CD1c-positive myeloid dendritic cell (primary cell): Measurements from ENCODE around the gene SRM.
"Not testable (repeated sequence)": the region's sequence is repeated elsewhere in the genome, so short reads cannot be mapped to it uniquely, and the experiment has no call there.

Experiments used
- DNase-seq: peaks from one replicate; pipeline ENCODE4 v3.0.0-alpha.2; 2016; ENCODE audit errors: extremely low spot score

The SRM gene

DNA sequence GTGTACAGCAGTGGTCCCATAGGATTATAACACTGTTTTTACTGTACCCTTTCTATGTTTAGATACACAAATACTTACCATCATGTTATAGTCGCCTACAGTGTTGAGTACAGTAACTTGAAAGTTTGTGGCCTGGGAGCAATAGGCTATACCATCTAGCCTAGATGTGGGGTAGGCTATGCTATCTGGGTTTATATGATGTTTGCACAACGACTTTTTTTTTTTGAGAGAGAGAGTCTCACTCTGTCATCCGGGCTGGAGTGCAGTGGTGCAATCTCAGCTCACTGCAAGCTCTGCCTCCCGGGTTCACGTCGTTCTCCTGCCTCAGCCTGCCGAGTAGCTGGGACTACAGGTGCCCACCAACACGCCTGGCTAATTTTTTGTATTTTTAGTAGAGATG, 40.5 kb downstream of the SRM start:
- DNase-seq: not testable (repeated sequence)

DNA sequence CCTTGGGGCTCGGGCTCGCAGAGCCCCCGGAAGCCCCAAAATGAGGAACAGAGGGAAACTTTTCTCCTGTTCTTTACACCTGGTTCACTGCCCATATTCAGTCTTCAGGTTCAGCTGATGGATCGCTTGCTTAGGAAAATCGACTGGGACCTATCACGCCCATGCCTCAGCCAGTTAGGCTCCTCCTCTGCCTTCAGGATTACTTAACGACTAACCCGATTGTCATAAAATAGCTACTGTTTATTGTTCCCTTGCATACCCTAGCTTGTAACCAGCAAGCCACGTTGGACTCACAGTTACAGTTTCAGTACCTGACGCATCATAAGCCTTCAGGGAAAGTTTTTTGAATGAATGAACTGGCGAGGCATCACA, 46.7 kb downstream of the SRM start:
- DNase-seq: no peak

DNA sequence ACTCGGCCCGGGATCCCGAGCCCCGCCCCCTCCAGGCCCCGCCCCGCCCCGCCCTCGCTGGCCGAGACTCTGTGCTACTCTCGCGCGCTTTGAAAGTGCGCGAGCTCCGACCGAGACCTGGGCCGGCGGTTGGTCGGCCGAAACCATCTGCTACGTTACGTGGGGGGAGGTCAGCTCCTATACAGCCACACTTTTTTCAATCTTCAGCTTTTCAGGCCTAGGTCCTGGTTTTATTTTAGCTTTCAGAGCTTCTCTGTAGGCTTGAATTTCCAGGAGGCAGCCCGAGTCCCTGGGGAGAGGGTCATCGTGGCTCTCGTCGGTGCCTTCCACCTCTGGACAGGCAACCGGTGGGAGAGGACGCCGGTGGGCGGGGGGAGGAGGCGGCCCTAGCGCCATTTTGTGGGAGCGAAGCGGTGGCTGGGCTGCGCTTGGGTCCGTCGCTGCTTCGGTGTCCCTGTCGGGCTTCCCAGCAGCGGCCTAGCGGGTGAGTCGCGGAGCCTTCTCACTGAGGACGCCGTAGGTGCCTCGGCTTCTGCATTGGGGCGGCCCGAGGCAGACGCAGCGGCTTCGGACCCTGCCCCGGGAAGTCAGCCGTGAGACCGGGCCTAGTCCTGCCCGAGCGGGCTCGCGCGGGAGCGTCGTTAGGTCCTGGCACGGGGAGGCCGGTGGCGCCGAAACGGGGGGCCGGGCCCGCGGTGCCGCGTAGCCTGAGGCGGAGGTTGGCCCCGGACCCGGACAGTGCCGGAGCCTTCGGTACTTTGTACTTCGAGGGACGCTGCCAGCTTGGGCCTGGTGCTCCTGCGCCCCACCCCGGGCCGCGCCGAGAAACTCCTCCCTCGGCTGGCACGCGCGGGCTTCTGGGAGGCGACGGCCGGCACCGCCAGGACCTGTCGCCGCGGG, 47.3 kb downstream of the SRM start, which contains the start of gene TARDBP:
Gene TARDBP (plus strand): TSS at position 395 of the 900 bp plus-strand sequence. CDS start 1,074 bp downstream, outside the sequence.
- peak; percentile 94 for DNase-seq
